Limb (tissue), 2 donors: ENCODE measurements around the gene TMEM144.

Experiments used
- DNase-seq, 2 donors: peaks; one replicate each; pipeline ENCODE4 v3.0.0-alpha.2; 2016; ENCODE audit errors: extremely low spot score in 2 of 2

Gene TMEM144

GRCh38 chr4:158297866-158298265 lies 87.6 kb downstream of the TMEM144 start:
- no peak for DNase-seq

GRCh38 chr4:158299459-158300007 lies 89.2 kb downstream of the TMEM144 start:
- DNase-seq = no peak

GRCh38 chr4:158300012-158300411 lies 89.7 kb downstream of the TMEM144 start:
- no peak for DNase-seq

- DNase-seq = no peak
These were observed 92.0 kb downstream of the TMEM144 start for GRCh38 chr4:158302076-158302866.

- no peak for DNase-seq
These were observed 94.4 kb downstream of the TMEM144 start for GRCh38 chr4:158304694-158305093.
